ENCODE results near the gene SEL1L3. TPM values are rescaled to one million over a fixed set of nuclear protein-coding genes. Genes with fewer than 3 reads are reported as not detected.

Gene SEL1L3
- total RNA-seq, 1 experiment from 2014 or later: 74.7 TPM

DNA sequence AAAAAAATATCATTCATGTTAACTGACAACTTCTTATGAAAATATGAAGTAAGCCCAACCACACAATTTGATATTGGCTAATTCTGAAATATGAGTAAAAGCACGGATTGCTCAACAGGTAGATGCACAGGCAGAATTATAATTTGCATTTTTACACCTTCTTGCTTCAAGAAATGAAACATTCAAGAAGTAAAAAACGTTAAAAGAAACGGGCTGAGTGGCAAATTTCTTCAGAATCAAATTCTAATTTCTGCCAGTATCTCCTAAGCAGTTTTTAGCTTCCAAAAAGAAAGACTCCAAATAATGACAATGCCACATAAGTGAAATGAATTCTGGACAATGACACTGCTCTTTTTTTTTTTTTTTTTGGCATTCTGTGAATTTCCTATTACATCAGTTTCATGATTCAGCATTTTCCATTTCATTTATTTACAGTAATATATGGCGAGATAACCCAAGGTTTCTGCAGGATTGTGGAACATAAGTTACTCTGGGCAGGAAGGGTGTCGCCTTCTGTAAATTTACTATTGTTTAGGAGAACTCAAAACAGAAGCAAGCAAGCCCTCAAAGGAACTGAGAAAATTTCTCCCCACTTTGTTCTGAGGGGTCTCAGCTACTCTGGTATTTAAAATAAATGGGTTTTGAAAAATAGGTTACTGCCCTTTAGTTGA is 1.4 kb downstream of the SEL1L3 start:
- in situ Hi-C loops (cut with HindIII; ENCODE audit: low pct_unique_long_range_greater_than_20kb, low sequenced_read_pairs): no loop called here
- DNase-seq (ENCODE audit: low read depth, low spot score): no peak

DNA sequence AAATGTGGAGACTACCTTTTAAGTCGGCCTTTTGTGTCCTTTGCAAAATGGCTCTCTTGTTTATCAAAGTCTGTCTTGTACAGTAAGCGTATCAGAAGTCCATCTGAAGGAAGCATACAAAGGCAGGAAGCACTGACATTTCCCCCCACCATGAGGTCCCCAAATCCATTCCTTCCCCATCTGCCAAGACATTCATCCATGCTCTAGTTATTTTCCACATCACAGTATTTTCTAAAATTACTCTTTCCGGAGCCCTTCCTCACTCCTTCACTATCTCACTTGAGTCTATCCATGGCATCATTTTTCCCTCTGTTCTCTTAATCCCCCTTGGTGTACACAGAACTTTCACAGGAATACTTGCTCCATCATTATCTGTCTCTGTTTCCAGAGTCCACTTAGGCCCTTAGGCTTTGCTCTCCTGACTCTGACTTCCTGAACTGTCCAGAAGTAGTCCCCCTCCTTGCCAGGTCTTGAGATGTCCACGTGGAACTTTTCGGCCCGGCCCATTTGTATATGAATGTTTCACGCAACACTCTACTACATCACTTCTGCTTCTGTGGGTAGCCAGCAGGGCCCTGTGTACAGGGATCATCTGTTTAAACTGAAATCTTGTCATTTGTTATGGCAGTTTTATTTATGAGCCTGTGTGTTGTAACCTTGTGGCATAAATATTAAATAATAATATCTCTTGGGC is 2.1 kb downstream of the SEL1L3 start:
- in situ Hi-C loops (cut with HindIII; ENCODE audit: low pct_unique_long_range_greater_than_20kb, low sequenced_read_pairs): no loop called here

DNA sequence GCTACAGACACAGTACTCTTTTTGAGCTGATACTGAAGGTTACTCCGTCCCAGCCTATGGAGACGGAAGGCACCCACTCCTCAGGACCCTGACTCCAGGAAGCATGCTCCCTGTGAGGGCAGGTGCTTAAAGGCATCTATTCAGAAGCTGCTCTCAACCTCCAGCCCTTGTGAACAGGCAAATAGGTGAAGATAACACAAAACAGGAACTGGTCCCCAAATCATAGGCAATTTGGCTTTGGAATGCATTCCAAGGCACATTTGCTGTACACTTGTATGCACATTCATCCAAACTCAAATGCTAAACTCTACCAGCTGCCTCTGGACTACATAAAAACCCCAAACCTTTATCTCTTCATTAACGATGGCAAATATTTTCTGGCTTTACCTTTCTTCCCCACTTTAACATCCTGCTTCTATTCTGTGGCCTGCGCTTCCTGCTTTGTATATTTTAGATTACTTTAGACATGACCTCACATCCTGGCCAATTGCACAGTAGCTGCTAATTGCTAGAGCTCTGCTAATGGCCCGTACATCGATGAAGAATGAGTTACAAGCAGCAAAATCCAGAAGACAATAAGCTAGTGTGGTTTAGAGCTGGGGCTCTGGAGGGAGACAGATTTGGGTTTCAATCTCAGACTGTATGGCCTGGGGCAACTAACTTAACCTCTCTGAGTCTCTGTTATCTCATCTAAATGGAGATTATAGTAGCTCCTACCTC is 3.2 kb downstream of the SEL1L3 start:
- DNase-seq (ENCODE audit: low read depth, low spot score): peak; percentile 66
- in situ Hi-C loops (cut with HindIII; ENCODE audit: low pct_unique_long_range_greater_than_20kb, low sequenced_read_pairs): no loop called here

More for the DNA sequence above, 2.1 kb downstream of the SEL1L3 start:
- DNase-seq (ENCODE audit: low read depth, low spot score): peak; percentile 57

DNA sequence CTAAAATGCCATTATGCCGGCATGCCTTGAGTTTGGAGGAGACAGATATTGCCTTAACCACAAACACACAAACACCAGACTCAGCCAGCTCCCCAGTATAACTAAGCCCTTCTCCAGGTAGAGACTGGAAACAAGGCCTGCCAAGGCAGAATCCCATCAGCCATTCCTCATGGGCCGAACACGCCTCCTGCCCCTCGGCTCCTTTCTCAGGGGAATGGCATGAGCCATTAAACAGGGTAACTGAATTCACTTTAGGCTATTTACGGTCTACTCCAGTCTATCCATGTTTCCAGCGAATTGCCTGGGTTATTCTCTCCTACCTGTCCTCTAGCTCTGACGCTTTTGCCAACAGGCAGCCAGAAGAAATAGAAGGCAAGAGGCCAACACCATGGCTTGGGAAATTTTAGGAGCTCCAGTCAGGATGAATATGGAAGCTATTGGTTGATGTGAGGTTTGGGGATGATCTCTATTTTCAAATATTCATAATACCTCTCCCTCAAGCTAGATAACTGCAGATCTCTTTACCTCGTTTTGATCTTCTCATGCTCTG is 4.9 kb downstream of the SEL1L3 start:
- in situ Hi-C loops (cut with HindIII; ENCODE audit: low pct_unique_long_range_greater_than_20kb, low sequenced_read_pairs): no loop called here
- DNase-seq (ENCODE audit: low read depth, low spot score): no peak

DNA sequence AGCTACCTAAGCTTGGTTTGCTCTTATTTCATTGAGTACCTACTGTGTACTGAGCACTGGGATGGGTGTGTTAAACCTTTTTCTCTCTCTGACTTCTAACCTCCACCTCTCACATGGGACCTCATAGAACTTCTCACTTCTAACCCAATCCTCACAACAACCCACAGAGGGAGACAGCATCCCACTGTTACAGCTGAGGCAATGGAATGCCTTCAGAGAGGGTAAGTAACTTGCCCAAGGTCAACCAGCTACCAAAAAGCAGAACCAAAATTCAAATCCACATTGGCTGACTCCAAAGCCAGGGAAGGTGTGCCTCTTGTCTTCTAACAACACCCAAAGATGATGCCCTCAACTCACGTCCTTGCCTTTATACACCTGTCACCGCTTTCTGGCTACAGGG is 5.4 kb downstream of the SEL1L3 start:
- in situ Hi-C loops (cut with HindIII; ENCODE audit: low pct_unique_long_range_greater_than_20kb, low sequenced_read_pairs): no loop called here
- peak; percentile 54 for DNase-seq (ENCODE audit: low read depth, low spot score)

DNA sequence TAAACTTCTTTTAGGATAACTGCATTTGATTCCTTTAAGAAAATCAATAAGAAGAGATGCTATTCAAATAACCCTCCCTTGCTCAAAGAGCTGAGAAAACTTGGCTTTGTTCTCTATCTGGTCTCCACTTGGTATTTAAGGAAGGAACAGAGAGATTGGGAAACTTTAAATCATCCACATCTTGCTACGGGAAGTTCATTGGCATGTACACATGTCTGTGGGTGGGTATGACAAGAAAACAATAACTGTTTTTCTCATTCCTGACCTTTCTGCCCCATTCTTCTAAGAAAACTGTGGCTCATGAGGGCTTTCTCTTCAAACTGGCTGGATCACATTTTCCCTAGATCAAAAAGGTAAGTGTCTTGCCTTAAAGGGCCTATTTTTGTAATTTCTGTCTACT is 6.0 kb downstream of the SEL1L3 start:
- in situ Hi-C loops (cut with HindIII; ENCODE audit: low pct_unique_long_range_greater_than_20kb, low sequenced_read_pairs): no loop called here
- peak; percentile 57 for DNase-seq (ENCODE audit: low read depth, low spot score)

GRCh38 chr4:25852103-25852502 is 10.7 kb downstream of the SEL1L3 start:
- in situ Hi-C loops (cut with HindIII; ENCODE audit: low pct_unique_long_range_greater_than_20kb, low sequenced_read_pairs): no loop called here
- DNase-seq (ENCODE audit: low read depth, low spot score): no peak

DNA sequence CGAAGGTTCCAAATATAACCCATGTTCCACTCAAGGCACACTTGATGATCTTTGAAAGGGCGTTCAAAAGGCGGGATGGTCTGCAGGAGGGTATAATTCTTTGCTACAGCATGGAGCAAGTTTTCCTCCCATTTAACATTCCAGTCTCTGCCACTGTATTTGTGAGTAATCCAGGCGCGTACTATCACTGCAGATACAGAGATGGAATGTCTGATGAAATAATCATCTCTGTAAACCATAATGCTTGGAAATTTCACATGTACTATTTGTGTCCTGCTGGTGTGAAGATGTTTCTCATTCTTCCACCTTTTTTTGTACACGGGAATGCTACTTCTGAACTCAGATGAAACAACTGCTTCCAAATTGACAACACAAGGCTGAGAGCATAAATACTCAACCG is 15.5 kb downstream of the SEL1L3 start:
- in situ Hi-C loops (cut with HindIII; ENCODE audit: low pct_unique_long_range_greater_than_20kb, low sequenced_read_pairs): no loop called here
- DNase-seq (ENCODE audit: low read depth, low spot score): no peak

GRCh38 chr4:25845841-25846653 is 16.7 kb downstream of the SEL1L3 start:
- DNase-seq (ENCODE audit: low read depth, low spot score): no peak
- in situ Hi-C loops (cut with HindIII; ENCODE audit: low pct_unique_long_range_greater_than_20kb, low sequenced_read_pairs): no loop called here

DNA sequence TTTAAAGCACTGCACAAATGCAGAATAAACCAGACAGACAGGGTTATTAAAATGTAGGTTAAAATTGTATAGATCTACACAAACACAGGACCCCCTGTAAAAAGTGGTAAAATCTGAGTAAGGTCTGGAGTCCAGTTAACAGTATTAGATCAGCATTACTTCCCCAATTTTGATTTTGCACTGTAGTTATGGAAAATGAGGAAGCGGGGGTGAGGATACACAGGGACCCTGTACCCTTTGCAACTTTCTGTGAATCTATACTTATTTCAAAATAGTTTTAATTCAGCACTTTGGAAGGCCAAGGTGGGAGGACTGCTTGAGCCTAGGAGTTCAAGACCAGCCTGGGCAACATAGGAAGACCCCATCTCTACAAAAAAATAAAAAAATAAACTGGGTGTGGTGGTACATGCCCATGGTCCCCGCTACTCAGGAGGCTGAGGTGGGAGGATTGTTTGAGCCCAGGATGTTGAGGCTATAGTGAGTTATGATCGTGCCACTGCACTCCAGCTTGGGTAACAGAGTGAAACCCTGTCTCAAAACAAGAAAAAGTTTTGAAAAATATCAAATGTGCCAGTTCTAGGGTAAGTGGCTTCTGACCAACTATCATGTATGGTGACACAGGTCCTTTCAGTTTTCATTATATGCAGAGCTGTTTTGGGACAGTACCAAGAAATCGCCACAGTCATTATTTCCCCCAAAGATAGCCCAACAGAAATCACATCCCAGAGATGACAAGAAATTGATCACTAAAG is 17.7 kb downstream of the SEL1L3 start:
- in situ Hi-C loops (cut with HindIII; ENCODE audit: low pct_unique_long_range_greater_than_20kb, low sequenced_read_pairs): no loop called here
- no peak for DNase-seq (ENCODE audit: low read depth, low spot score)

DNA sequence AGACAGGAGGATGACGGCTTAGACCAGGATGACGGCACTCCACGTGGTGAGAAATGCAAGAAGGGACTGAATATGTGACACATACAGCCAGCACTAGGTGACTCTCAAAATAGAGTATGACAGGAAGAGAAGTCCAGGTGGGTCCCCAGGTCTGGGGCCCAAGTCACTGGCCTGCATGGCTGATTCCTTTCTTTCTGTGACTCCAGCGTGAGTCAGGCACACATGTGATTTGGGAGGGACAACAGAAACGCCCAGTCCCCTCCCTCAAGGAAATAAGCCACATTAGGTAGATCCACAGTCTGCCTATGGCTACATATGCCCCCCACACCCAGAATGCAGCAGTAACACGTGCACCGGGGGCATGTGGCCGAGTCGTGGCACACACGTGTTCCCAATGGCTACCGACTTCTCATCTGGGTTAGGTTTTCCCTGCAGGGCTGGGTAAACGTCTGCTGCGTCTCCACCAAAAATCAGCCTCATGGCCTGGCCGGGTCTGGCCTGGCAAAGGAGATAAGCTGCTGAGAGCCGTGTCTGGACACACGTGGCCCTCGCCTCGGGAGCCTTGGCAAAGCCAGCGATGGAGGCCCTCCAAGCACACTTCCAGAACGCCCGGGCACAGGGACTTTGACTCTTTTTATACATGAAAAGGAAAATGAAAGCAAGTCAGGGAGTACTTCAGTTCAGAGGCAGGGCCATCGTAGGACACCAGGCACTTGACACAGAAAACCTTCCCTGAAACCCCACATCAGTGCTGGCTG is 19.3 kb downstream of the SEL1L3 start:
- in situ Hi-C loops (cut with HindIII; ENCODE audit: low pct_unique_long_range_greater_than_20kb, low sequenced_read_pairs): no loop called here
- no peak for DNase-seq (ENCODE audit: low read depth, low spot score)

DNA sequence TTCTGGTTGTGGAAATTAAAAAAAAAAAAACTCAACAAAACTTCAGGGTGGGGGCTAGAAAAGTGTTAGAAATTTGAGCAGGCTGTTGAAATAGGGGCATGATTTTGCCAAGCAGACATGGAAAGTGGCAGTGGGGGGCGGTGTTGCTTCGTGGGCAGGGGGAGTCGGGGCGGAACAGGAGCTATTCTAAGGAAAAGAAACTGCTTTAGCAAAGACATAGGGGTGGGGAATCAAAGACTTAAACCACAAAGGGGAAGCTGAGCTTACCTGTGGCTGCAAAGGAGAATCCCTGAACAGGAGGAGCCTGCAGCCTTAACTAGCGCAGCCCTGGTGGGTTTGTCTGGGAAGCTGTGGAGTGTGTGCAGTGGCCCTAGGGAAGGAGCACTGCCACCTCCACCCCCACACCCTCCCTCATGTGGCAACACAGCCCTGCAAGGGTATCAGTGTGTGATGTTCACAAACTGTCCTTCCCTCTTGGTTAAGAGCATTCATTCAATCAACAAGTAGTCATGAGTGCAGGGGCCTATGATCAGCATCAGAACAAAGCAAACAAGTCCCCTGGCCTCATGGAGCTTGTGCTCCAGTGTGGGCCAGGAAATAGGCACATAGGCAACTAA is 20.5 kb downstream of the SEL1L3 start:
- in situ Hi-C loops (cut with HindIII; ENCODE audit: low pct_unique_long_range_greater_than_20kb, low sequenced_read_pairs): no loop called here
- no peak for DNase-seq (ENCODE audit: low read depth, low spot score)

GRCh38 chr4:25839687-25840086 is 23.1 kb downstream of the SEL1L3 start:
- DNase-seq (ENCODE audit: low read depth, low spot score): no peak
- in situ Hi-C loops (cut with HindIII; ENCODE audit: low pct_unique_long_range_greater_than_20kb, low sequenced_read_pairs): no loop called here

GRCh38 chr4:25839233-25839632 is 23.6 kb downstream of the SEL1L3 start:
- in situ Hi-C loops (cut with HindIII; ENCODE audit: low pct_unique_long_range_greater_than_20kb, low sequenced_read_pairs): no loop called here
- DNase-seq (ENCODE audit: low read depth, low spot score): no peak

DNA sequence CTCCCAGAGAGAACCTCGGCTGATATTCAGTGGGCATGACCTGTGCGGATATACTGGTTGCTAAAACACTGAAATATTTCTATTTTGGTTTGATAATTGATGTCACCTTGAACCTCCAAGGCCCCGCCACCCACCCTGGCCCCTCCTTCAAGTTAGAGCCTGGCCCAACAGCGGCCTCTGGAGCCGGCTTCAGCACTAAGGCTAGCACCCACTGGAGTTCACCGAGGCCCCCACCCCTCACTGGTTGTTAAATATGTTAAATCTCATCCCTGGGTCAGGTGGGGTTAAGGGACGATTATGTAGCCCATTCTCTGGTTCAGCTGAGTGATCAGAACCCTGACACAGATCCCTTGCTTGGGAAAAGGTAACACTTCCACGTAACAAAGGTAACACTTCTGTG is 24.3 kb downstream of the SEL1L3 start:
- no peak for DNase-seq (ENCODE audit: low read depth, low spot score)
- in situ Hi-C loops (cut with HindIII; ENCODE audit: low pct_unique_long_range_greater_than_20kb, low sequenced_read_pairs): no loop called here

DNA sequence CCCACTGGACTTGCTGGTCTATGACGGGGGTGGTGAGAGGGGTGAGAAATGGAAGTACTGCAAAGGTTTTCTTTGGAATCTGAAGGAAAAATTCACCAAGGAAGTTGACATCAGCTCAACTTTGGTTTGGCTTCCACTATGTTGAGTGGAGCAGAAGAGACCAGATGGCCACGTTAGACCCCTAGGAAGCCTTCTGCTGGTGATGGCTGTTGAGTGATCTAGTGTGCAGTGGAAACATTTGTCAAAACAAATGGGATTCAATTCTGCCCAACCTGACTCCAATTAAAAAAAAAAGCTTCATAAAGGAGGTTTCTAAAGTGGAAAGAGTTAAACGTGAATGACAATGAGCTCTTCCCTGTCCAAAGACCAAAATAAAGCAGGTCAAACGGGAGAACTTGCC is 25.7 kb downstream of the SEL1L3 start:
- in situ Hi-C loops (cut with HindIII; ENCODE audit: low pct_unique_long_range_greater_than_20kb, low sequenced_read_pairs): no loop called here
- DNase-seq (ENCODE audit: low read depth, low spot score): no peak
